ENCODE data around the gene CCDC185.

The CCDC185 gene

DNA sequence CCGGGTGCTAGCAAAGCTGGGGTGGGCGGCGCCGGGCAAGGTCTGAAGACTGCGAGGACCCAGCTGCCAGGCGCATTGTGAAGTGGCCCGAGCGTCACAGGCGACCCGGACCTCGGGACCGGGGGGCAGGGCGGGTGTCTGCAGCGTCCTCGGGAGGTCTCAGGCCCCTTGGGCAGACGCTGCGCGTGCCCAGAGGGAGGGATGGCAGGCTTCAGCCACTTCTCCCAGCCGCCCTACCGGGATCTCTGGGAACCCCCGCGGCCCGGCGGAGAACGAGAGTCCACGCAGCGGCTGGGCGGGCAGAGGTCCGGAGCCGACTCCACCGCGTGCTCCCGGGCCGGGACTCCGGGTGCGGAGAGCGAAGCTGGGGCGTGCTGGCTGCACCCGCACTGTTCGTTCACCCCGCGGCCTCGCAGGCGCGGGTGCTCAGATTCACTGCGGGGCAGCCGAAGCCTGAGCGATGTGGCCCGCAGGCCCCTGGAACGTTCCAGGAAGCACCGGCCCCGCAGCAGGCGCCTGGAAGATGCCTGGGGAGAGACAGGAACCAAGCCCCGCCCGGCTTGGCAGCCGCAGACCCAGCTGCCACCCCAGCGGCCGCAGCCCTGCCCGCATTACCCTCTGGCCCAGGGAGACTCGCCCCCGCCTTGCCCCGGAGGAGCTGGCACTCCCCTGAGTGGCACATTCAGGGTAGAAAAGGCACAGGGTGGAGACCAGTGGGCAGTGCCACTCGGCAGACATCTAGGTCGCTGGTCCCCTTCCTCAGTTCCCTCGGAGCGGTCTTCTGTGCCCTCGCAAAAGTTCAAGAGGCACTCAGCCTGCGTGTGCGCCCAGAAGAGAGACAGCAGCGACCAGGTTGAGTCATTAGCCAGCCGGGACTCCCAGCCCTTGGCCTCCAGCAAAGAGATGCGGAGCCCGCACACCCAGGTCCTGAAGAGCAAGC is at the start of gene CCDC185:
CCDC185 (plus strand) TSS at position 141 of the 940 bp plus-strand sequence; CDS start at position 202, 61 bp downstream.
- no peak for DNase-seq

- no peak for DNase-seq
Measured at GRCh38 chr1:223343692-223344091, 49.5 kb upstream of the CCDC185 start.

- DNase-seq = no peak
Measured at GRCh38 chr1:223344491-223344890, 48.7 kb upstream of the CCDC185 start.

DNA sequence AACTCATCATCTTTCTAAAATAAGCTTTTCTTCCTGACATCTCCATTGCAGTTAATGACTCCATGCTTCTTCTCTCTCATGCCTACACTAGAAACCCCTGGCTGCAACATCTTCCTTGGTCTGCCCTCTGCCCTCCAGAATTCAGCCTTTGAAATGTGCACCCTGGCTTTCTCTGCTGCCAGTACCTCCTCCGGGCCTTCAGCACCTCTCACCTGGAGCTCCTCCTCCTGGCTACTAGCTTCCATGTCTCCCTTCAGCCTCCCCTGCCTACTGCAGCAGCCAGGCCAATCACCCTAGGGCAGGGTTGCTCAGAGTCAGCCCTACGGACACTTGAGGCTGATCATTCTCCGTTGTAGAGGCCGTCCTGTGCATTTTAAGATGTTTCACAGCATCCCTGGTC is 47.5 kb upstream of the CCDC185 start:
- no peak for DNase-seq

- no peak for DNase-seq
Measured at GRCh38 chr1:223346311-223346710, 46.9 kb upstream of the CCDC185 start.

DNA sequence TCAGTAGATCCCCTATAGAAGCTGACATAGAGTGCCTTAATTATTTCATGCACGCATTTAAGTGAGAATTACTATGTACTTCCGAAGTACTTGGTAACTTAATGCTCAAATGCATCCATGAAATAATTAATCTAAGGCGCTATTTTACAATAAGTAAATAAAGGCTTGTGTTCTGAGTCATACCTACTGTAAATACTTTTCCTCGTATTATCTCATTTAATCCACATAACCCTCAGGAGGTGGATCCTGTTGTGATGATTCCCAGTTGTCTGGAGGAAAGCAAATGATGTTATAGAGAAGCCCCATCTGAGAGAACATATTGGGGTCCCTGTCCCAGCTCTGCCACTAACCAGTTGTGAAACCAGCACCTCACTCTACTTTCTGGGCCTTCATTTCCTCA is 45.6 kb upstream of the CCDC185 start:
- DNase-seq = no peak

- no peak for DNase-seq
Measured at GRCh38 chr1:223348439-223348838, 44.8 kb upstream of the CCDC185 start.

DNA sequence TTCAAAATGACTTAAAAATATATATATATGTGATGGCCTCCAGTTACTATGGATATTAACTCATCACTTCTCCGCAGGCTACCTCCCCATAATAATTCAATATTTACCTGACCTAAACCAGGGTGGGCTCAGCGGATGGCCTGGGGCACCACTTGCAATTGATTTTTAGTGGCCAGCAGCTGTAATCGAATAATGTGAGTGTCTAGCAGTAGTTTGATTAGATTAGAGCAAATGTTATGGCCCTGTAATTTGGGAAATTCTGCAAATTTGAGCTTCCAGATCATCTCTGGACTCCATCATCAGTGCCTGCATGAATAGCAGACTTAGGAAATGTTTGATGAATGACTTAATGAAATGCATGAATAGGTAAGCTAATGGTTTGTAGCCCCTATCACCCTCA is 44.0 kb upstream of the CCDC185 start:
- DNase-seq = no peak

DNA sequence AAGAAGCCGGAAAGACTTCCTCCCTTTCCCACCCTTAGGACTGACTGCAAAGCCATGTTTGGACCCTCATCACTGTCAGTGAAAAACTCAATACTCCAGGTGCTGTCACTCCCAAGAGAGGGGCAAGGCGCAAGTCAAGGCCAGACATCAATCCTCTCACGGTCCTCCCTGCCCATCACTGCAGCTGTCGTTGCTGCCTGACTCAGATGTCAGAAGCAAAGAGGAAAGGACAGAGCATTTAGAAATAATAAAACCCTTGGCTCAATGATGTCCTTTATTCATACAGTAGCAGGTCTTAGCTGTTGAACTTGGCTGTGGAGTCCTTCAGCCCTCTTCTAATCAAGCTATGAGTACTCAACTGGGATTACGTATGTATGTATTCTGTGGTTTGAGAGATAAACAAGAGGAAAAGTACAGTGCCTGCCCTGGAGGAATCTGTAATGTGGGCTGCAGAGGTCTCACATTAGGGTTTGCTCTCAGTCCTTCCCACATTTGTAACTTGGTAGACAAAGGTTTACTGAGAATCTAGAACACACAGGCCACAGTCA is 42.8 kb upstream of the CCDC185 start:
- no peak for DNase-seq

GRCh38 chr1:223352944-223353343 is 40.3 kb upstream of the CCDC185 start:
- no peak for DNase-seq

DNA sequence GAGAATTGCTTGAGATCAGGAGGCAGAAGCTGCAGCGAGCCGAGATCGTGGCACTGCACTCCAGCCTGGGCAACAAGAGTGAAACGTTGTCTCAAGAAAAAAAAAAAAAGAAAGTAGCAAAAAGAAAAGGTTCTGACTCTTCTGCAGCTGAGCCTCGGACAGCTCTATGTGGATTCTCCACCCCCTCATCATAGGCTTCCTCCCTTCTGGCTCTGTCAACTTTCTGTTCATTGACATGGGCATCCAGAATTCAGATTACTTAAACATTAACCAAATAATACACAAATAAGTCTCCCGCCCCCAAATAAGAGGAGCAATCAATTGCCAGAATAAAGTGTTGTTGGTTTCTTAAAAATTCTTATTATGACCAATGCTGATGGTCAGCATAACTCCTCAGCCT is 39.3 kb upstream of the CCDC185 start:
- DNase-seq = no peak

- no peak for DNase-seq
Measured at GRCh38 chr1:223355699-223356098, 37.5 kb upstream of the CCDC185 start.

GRCh38 chr1:223358826-223359225 is 34.4 kb upstream of the CCDC185 start:
- DNase-seq = no peak

DNA sequence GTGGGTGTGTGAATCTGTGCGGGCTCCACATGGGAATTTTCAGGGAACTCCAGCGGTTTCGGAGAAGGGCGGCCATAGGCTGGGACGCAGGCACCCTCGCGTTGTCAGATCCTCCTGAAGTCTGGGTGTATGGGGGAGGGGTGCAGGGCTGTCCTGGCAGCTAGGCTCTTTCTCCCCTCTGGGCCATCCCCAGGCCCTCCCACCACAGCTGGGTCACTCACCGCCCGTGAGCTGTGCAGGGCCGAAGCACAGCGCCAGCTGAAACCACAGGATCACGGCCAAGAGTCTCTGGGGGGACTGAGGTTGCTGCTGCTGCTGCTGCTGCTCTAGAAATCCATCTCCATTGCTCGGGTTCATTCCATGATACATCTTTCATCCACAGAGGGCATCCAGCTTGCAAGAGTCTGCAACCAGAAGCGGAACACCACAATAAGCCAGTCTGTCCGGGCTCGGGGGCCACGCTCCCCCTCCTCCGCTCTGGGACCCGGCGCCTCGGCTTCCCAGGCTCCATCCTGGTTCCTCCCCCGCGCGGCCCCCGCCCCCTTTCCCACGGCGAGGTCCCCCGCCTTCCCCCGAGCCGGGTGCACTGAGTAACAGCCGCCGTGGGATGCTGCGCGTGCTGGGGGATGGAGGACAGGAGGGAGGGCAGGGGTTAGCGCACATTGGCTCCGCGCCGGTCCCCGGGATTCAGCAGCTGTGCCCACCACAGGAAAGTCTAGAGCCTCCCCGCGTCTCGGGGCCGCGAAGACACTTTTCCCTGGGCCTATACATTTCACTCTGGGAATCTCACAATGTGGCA is 30.0 kb upstream of the CCDC185 start:
- DNase-seq = peak in 1 of 2 experiments; percentile 5

- peak; percentile 85 to 91 for DNase-seq
Measured at GRCh38 chr1:223363856-223364684, 29.1 kb upstream of the CCDC185 start, which contains the start of gene SUSD4. SUSD4 (minus strand) TSS chr1:223364176; CDS start chr1:223363425, 751 bp downstream.

DNA sequence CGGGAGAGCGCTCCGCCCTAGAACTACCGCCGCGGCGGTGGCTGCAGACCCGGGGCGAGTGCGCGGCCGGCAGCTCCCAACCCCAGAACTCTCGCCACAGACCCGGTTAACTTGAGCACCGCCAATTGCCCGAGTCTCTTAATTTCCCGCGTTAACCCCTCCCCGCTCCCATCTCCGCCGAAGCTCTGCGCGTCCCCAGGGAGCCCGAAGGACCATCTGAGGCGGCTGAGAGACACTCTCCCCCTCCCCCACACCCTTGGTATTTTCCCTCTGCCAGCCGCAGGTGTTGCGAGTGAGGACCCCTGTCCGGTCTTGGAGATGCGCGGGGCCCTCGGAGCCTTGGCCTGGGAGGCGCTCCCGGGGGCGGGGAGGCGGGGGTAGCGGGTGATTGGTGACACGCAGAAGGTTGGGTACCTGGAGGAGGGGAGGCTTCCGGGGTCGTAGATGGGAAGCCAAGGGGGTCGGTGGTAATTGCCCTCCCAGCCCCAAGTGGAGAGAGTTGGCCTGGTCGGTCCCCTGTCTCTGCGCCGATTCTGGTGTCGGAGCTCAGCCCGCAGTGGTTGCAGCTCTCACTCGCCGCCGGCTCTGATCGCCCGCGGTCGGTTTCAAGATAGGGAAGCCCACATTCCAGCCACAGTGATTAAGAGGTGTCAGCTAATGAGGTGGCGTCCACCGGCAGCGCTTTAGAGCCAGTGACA is 28.4 kb upstream of the CCDC185 start:
- peak in 1 of 2 experiments; percentile 1 for DNase-seq

DNA sequence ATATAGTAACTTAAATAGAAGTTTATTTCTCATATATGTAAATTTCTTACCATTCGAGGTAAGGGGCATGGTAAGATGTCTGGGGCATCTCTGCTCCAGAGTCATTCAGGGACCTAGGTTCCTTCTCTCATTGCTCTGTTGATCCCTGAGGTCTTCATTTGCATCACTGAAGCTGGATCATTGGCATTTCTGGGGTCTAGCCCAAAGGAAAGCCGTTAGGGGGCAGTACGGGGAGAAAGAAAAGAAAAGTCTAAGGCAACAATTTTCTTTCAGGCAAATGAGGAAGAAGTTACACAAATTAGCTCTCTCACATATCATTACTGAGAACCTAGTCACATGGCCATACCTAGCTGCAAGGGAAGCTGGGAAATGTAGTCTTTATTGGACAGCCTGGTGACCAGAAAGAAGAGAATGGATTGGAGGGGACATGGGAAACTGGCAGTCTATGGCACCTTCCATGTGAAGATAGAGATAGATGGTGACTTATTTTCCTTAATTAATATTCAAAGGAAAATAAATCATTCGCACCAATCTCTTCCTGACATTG is 19.1 kb upstream of the CCDC185 start:
- DNase-seq = no peak

GRCh38 chr1:223378754-223379153 is 14.5 kb upstream of the CCDC185 start:
- DNase-seq = no peak

GRCh38 chr1:223386013-223386412 is 7.2 kb upstream of the CCDC185 start:
- DNase-seq = no peak

DNA sequence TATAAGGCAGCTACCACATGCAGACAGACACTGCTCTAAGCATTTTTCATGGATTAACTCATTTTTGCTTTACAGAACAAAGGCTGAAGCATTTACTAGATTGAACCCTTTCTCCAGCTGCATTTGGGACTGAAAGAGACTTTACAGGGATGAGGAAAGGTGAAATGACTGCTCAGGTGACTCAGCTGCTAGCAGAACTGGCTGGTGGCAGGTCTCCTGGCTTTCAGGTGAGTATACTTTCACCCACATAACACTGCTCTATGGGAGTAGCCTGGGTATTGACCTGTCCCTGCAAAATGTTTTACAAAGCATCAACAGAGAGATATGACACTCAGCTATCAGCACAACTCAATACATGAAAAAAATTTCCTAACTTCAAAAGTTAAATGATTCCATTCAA is 2.6 kb upstream of the CCDC185 start:
- no peak for DNase-seq

GRCh38 chr1:223394242-223394641 is 1.0 kb downstream of the CCDC185 start:
- DNase-seq = no peak

- DNase-seq = no peak
Measured at GRCh38 chr1:223394706-223395105, 1.5 kb downstream of the CCDC185 start.
